Measurements from ENCODE around the gene SGCE.

DNA sequence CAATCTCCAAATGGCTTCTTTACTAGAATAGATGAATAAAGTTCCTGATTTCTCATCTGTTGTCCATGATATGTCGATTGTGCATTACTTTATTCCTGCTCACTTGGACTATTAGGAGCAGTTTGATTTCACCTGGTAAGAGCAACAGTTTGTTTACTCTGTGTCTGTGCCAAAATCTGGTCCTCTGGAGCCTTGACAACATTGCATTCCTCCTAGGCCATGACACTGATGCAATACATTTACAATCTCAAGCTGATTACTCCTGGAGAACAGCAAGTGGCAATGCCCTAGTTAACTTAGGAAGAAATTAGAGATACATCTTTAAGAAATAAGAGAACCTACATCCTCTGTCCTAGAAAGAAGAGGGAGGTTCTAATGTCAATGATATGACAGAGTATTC, 71.8 kb downstream of the SGCE start:
- TF ChIP-seq, protein P1, sequence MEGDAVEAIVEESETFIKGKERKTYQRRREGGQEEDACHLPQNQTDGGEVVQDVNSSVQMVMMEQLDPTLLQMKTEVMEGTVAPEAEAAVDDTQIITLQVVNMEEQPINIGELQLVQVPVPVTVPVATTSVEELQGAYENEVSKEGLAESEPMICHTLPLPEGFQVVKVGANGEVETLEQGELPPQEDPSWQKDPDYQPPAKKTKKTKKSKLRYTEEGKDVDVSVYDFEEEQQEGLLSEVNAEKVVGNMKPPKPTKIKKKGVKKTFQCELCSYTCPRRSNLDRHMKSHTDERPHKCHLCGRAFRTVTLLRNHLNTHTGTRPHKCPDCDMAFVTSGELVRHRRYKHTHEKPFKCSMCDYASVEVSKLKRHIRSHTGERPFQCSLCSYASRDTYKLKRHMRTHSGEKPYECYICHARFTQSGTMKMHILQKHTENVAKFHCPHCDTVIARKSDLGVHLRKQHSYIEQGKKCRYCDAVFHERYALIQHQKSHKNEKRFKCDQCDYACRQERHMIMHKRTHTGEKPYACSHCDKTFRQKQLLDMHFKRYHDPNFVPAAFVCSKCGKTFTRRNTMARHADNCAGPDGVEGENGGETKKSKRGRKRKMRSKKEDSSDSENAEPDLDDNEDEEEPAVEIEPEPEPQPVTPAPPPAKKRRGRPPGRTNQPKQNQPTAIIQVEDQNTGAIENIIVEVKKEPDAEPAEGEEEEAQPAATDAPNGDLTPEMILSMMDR (IDR thresholded peaks at IDR 0.05), result no peak
- TF ChIP-seq EZH2phosphoT487 (IDR thresholded peaks at IDR 0.05), result no peak

Measured in neural progenitor cell (in vitro differentiated cells).